ENCODE results near the gene ETNK2.

- TF ChIP-seq, protein P1, sequence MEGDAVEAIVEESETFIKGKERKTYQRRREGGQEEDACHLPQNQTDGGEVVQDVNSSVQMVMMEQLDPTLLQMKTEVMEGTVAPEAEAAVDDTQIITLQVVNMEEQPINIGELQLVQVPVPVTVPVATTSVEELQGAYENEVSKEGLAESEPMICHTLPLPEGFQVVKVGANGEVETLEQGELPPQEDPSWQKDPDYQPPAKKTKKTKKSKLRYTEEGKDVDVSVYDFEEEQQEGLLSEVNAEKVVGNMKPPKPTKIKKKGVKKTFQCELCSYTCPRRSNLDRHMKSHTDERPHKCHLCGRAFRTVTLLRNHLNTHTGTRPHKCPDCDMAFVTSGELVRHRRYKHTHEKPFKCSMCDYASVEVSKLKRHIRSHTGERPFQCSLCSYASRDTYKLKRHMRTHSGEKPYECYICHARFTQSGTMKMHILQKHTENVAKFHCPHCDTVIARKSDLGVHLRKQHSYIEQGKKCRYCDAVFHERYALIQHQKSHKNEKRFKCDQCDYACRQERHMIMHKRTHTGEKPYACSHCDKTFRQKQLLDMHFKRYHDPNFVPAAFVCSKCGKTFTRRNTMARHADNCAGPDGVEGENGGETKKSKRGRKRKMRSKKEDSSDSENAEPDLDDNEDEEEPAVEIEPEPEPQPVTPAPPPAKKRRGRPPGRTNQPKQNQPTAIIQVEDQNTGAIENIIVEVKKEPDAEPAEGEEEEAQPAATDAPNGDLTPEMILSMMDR (IDR thresholded peaks at IDR 0.05; ENCODE audit: low read depth, low read length) = no peak
- TF ChIP-seq POLR2A (IDR thresholded peaks at IDR 0.05; ENCODE audit: extremely low read depth, insufficient read length) (no peak), MYC (IDR thresholded peaks at IDR 0.05; ENCODE audit: low read depth, low read length) (no peak), MAX (IDR thresholded peaks at IDR 0.05; ENCODE audit: low read depth, low read length) (no peak)
Observed at GRCh38 chr1:204139088-204139487, 12.8 kb downstream of the ETNK2 start.
